Lower leg skin (tissue), 3 donors: ENCODE data around the gene ADGRD1.

Source experiments
- CTCF ChIP-seq, 3 donors: fragments of 450-650 bp; IDR thresholded peaks; one replicate each; pipeline ENCODE4 v1.5.1; 2016; ENCODE audit warnings: antibody characterized with exemption in 3 of 3, mild to moderate bottlenecking in 3 of 3, moderate library complexity in 2 of 3
- POLR2A ChIP-seq, 2 donors: fragments of 450-650 bp; IDR thresholded peaks; one replicate each; pipeline ENCODE4 v1.6.1; 2016 to 2017; ENCODE audit warnings: antibody characterized with exemption in 2 of 2, mild to moderate bottlenecking in 1 of 2, moderate library complexity in 1 of 2

GRCh38 chr12:131098178-131098981 is 144.7 kb downstream of the ADGRD1 start:
- TF ChIP-seq CTCF (IDR thresholded peaks at IDR 0.05) (no peak), POLR2A (IDR thresholded peaks at IDR 0.05) (no peak)
